ENCODE data around the gene UBLCP1. TPM values are rescaled to one million over a fixed set of nuclear protein-coding genes. Genes with fewer than 3 reads are reported as not detected.

UBLCP1 gene
- total and polyA plus RNA-seq, 2 of the 8 experiments (the other 6 are each of a cell fraction or from before 2014, with no cell fraction given): 13.0 to 40.9 TPM

DNA sequence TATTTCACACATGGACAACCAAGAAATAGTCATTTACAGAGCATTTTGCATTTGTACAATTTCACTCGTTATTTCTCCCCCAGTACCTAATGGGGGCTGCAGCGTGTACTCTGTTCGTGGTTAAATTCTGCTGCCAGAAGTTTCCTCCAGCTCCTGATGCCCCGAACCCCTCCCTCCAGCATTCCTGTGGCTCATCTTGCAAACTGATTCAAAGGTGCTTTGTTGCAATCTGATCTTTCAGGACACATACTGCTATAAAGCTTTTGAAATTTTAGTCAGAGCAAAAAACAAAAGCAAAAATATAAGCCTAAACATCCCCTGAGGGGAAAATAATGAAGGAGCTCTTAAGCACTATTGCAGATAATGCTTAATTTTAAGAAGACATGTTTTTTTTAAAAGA lies 27.7 kb downstream of the UBLCP1 start:
- 86% methylated on average over 4 of the region's 4 CpGs; no CpG with 5 or more reads in 1 of the 2 experiments for WGBS, 2 experiments (ENCODE audit: extremely low coverage in 1 of 2, insufficient coverage in 1 of 2, insufficient read length in 1 of 2, insufficient replicate concordance in 2 of 2, low coverage in 1 of 2, low lambda C conversion rate in 2 of 2, missing lambda C conversion rate in 1 of 2)
- H2BK15ac ChIP-seq (ENCODE audit: low read length): no peak overlapping the region

More for the DNA sequence above, 27.7 kb downstream of the UBLCP1 start:
- Histone ChIP-seq H3K14ac (ENCODE audit: insufficient read length) (no peak overlapping the region), H2BK120ac (replicated peaks; ENCODE audit: low read depth, low read length) (no peak overlapping the region), H3K4ac (replicated peaks; ENCODE audit: insufficient read length, low read depth, low read length) (no peak overlapping the region), H3K36me3 (ENCODE audit: control insufficient read depth in 2 of 4, insufficient read depth in 4 of 4, low read length in 3 of 4) (no peaks in the 10 kb centered on the region), H3K27me3 (replicated peaks in 1 of 4; ENCODE audit: control insufficient read depth in 3 of 4, extremely low read depth in 1 of 4, insufficient read depth in 3 of 4, low read length in 3 of 4) (no peaks in the 10 kb centered on the region), H3K9ac (replicated peaks in 1 of 4; ENCODE audit: extremely low read depth in 1 of 4, low read depth in 3 of 4, low read length in 3 of 4) (no peak overlapping the region), H2BK20ac (ENCODE audit: low read length) (no peak overlapping the region), H2BK5ac (ENCODE audit: low read depth, low read length) (no peak overlapping the region), H3K9me3 (ENCODE audit: insufficient read depth in 2 of 2, low read depth in 1 of 2, low read length in 1 of 2) (no peaks in the 10 kb centered on the region), H3K79me2 (ENCODE audit: control insufficient read depth in 1 of 2, insufficient read depth in 2 of 2, low read length in 2 of 2) (no peaks in the 10 kb centered on the region), H3K27ac (ENCODE audit: low read depth, low read length) (no peak overlapping the region), H4K5ac (ENCODE audit: insufficient read length, low read depth, low read length) (no peak overlapping the region), H3K79me1 (ENCODE audit: low read depth, low read length) (no peaks in the 10 kb centered on the region), H3K23ac (ENCODE audit: insufficient read length) (no peak overlapping the region), H2AK5ac (ENCODE audit: low read depth, low read length) (no peak overlapping the region), H3K4me2 (ENCODE audit: insufficient read depth in 1 of 2, low read depth in 2 of 2, low read length in 2 of 2) (no peak overlapping the region), H3K23me2 (ENCODE audit: low read depth, low read length) (no peaks in the 10 kb centered on the region), H3K4me1 (replicated peaks in 1 of 4; ENCODE audit: control insufficient read depth in 3 of 4, insufficient read depth in 4 of 4, low read length in 3 of 4) (no peaks in the 10 kb centered on the region), H2AFZ (ENCODE audit: low read length) (no peak overlapping the region), H4K8ac (ENCODE audit: extremely low read depth, insufficient read depth, low read length) (no peak overlapping the region), H4K20me1 (replicated peaks in 1 of 2; ENCODE audit: control insufficient read depth in 1 of 2, insufficient read depth in 2 of 2, low read length in 2 of 2) (no peaks in the 10 kb centered on the region), H4K91ac (replicated peaks; ENCODE audit: insufficient read length, low read length) (no peak overlapping the region), H3K18ac (ENCODE audit: extremely low read depth, low read length) (no peak overlapping the region), H3K4me3 (ENCODE audit: extremely low read depth in 1 of 4, insufficient read depth in 2 of 4, low read depth in 3 of 4, low read length in 4 of 4) (no peak overlapping the region), H3K56ac (replicated peaks; ENCODE audit: insufficient read length, low read depth, low read length) (no peak overlapping the region), H2BK12ac (ENCODE audit: low read depth, low read length) (no peak overlapping the region)
- FAIRE-seq (no peak), DNase-seq (ENCODE audit: low read depth in 1 of 2, low spot score in 2 of 2) (no peak)
- TF ChIP-seq EGR1 (IDR thresholded peaks at IDR 0.05; ENCODE audit: borderline replicate concordance, low read depth, low read length): no peak
- TF ChIP-seq BCL11A (IDR thresholded peaks at IDR 0.05; ENCODE audit: low read depth in 2 of 2, low read length in 2 of 2): no peak
- TF ChIP-seq BACH1 (IDR thresholded peaks at IDR 0.05; ENCODE audit: low read length): no peak
- TF ChIP-seq, protein P1, sequence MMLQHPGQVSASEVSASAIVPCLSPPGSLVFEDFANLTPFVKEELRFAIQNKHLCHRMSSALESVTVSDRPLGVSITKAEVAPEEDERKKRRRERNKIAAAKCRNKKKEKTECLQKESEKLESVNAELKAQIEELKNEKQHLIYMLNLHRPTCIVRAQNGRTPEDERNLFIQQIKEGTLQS (IDR thresholded peaks at IDR 0.05; ENCODE audit: insufficient read depth, low read depth, low read length): no peak
- ChIA-PET POLR2A (ENCODE audit: partially characterized antibody) (no interaction called here), CTCF (ENCODE audit: partially characterized antibody) (interaction anchor here (1.2 to 3.5 kb wide), 3 partner anchors 14 to 41 kb away, joined by 3 to 17 read pairs (median 4); no protein-coding TSS in a partner anchor)

Data from H1 (cell line).